ENCODE results near the gene GLIS2.

Gene GLIS2

GRCh38 chr16:4350365-4350786, 34.5 kb downstream of the GLIS2 start:
- in situ Hi-C loops (cut with MboI; ENCODE audit: low sequenced_read_pairs): no loop called here

GRCh38 chr16:4350787-4351659, 35.2 kb downstream of the GLIS2 start, which contains the start of gene PAM16:
Gene PAM16 (minus strand): TSS chr16:4351321. CDS start chr16:4351234, 87 bp downstream.
- in situ Hi-C loops (cut with MboI; ENCODE audit: low sequenced_read_pairs): no loop called here

DNA sequence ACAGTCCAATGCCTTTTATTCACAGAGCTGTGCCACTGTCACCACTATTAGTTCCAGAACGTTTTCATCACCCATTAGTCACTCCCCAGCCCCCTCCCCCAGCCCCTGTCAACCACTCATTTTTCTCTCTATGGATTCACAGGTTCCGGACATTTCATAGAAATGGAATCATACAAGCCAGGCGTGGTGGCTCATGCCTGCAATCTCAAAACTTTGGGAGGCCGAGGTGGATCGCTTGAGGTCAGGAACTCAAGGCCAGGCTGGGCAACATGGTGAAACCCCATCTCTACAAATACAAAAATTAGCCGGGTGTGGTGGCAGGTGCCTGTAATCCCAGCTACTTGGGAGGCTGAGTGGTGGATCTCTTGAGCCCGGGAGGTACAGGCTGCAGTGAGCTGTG, 36.0 kb downstream of the GLIS2 start:
- in situ Hi-C loops (cut with MboI; ENCODE audit: low sequenced_read_pairs): no loop called here

DNA sequence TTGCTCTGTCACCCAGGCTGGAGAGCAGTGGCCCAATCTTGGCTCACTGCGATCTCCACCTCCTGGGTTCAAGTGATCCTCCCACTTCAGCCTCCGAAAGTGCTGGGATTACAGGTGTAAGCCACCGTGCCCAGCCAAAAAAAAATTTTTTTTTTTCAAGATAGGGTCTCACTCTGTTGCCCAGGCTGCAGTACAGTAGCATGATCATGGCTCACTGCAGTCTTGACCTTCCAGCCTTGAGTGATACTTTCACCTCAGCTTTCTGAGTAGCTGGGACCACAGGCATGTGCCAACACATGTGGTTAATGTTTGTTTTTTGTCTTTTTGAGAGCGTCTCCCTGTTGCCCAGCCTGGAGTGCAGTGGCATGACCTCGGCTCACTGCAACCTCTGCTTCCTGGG, 37.0 kb downstream of the GLIS2 start:
- in situ Hi-C loops (cut with MboI; ENCODE audit: low sequenced_read_pairs): no loop called here

DNA sequence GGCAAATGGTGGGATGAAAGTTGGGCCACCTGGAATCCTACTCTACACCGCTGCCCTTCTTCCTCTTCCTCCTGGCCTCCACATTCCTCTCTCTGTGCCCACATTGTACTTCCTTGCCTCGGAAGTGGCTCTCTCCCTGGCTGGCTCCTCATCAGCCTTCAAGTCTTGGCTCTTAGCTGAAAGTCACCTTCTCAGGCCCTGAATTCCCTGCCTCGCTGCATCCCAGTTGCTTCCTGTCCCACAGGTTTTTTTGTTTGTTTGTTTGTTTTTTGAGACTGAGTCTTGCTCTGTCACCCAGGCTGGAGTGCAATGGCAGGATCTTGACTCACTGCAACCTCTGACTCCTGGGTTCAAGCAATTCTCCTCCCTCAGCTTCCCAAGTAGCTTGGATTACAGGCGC, 37.8 kb downstream of the GLIS2 start:
- in situ Hi-C loops (cut with MboI; ENCODE audit: low sequenced_read_pairs): no loop called here

DNA sequence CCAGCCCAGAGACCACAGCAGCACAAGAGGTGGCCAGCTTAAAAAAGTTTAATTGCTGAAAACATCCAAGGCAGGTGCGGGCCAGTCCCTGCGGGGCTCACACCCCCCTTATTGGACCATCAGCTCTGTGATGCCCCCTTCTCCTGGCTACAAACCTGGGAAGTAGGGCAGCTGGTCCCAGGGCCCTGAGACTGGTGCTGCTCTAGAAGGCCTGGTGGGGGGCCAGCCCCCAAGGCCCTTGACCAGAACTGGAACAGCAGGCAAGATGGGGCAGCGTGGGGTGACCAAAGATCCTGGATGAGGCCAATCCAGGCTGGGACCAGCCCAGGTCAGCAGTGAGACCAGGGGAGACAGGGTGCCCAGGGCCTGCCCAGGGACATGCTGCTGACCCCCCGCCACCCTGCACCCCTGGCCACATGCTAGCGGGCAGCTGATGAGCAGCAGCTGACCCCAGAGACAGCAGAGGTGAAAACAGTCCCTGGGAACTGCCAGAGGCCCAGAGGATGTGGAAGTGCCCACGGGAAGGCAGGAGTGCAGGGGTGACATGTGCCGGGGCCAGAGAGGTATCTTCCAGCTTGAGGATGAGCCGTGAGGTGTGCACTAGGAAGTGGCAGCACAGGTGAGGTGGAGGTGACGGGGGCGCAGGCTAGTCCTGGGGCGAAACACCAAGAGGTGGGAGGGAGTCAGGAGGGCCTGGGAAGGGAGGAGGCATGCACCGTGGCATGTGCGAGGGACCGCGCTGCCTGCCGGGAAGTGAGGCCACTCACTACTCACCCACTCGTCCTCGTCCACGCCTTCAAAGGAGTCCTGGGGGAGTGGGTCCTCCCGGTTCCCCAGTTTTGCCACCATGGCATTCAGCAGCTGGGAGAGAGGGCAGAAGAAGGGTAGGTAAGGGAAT, 38.9 kb downstream of the GLIS2 start:
- in situ Hi-C loops (cut with MboI; ENCODE audit: low sequenced_read_pairs): no loop called here

DNA sequence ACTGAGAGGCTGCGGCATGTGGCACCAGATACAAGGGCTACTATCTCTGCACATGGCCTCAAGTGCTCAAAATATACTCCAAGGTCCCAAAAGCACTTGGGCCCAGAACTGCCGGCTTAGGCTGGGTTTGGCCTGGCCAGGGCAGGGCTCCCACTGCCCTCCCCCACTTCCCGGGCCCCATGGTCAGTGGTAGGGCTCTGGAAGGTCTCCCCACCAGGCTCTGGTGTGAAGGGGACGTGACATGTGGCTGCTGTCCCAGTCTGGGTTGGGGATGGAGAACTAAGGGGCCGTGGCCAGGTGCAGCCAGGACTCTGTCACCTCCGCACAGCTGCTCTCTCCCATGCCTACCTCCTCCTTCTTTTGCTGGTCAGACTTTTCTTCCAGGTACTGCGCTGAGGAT, 41.0 kb downstream of the GLIS2 start:
- in situ Hi-C loops (cut with MboI; ENCODE audit: low sequenced_read_pairs): no loop called here

GRCh38 chr16:4358236-4358635, 42.4 kb downstream of the GLIS2 start:
- in situ Hi-C loops (cut with MboI; ENCODE audit: low sequenced_read_pairs): no loop called here

GRCh38 chr16:4358831-4359561, 43.1 kb downstream of the GLIS2 start:
- in situ Hi-C loops (cut with MboI; ENCODE audit: low sequenced_read_pairs): no loop called here

DNA sequence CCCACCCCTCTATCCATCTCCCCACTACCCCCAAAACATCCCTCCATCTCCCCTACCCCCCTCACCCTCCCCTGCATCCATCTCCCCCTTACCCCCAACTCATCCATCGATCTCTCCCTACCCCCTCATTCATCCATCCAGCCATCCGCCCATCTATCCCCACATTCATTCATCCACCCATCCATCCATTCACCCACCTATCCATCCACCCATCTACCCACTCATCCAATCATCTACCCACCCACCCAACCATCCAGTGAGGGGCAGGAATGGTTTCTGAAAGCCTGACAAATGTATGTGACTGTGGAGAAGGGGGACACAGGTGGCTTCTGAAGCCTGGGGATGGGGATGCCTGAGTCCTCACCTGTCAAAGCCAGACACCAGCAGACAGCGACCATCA, 44.0 kb downstream of the GLIS2 start:
- in situ Hi-C loops (cut with MboI; ENCODE audit: low sequenced_read_pairs): no loop called here

DNA sequence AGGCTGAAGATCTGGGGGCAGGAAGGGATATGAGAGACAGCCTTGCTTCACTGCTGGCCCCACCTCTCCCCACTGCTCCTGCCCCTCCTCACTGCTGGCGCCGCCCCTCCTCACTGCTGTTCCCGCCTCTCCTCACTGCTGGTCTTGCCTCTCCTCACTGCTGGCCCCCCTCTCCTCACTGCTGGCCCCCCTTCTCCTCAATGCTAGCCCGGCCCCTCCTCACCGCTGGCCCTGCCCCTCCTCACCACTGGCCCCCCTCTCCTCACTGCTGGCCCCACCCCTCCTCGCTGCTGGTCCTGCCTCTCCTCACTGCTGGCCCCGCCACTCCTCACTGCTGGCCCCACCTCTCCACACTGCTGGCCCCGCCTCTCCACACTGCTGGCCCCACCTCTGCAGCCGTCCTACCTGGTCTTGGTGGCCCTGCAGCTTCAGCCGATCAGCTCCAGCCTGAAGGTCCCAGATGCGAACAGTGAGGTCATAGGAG, 44.7 kb downstream of the GLIS2 start:
- in situ Hi-C loops (cut with MboI; ENCODE audit: low sequenced_read_pairs): no loop called here

DNA sequence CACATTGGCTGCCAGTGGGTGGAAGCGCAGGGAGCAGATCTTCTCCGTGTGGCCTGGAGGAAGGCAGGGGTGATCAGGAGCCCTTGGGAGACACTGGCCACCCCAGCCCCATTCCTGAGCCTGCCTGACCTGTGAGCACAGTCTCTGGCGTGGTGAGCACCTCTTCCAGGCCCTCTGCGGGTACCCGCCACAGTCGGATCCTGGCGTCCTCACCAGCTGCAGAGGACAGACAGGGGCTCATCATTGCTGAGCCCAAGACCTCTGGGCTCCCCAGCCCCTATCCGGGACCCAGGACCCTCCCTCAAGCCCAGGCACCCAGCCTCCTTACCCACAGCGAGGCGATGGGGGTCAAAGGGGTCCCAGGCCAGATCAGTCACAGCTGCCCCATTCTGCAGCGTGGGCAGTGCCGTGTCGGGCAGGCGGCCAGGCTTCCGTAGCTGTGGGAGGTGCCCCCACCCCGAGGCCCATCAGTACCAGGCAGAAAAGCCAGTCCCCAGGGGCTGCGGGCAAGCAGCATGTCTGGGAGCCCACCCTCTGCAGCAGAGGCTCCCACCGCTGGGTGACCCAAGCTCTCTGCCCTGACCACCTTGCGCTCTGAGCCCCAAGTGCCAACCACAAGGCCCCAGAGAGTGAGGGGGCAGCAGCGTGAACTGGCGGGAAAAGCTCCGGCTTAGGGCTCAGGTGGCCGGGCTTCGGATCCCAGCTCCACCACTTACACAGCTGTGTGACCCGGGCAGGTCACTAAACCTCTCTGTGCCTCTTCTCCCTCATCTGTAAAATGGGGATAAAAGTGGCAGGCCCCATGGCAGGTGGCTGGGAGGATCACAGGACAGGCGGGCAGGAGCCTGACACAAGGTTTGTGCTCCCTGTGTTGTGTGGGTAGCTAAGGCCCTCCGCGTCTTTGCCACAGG, 45.4 kb downstream of the GLIS2 start:
- in situ Hi-C loops (cut with MboI; ENCODE audit: low sequenced_read_pairs): no loop called here

- in situ Hi-C loops (cut with MboI; ENCODE audit: low sequenced_read_pairs): no loop called here
Measured at GRCh38 chr16:4361944-4362311, 46.1 kb downstream of the GLIS2 start.

- in situ Hi-C loops (cut with MboI; ENCODE audit: low sequenced_read_pairs): no loop called here
Measured at GRCh38 chr16:4362476-4363135, 46.7 kb downstream of the GLIS2 start.

DNA sequence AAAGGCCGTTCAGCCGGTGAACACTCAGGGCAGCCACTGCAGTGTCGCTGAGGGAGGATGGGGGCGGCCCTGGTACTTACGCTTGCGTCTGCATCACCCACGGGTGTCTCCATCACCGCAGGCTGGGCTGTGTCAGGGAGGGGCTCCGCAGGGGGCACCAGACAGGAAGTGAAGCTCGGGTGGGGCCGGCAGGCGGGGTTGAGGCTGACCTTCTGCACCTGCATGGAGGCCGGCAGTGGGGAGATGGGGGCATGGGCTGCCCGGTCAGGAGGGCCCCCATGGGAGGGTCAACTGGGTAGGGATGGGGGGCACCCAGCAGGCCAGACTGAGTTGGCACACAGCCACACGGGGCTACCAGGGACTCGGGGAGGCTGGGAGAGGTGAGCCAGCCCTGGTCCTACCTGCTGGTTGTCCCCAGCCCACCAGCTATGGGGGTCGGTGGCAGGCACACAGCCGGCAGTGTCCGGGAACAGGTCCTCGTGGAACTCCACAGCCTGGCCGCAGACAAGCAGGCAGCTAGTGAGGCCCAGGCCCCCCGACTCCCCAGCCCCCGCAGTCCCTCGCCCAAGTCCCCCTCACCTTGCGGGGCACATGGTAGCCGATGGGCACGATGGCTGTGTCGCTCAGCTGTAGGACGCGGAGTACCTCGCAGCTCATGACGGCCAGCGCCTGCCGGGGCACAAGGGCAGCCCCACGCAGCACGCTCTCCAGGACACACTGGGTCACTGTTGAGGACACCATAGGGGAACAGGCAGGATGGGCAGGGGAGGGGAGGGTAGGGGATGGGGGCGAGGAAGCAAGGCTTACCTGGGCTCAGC, 48.5 kb downstream of the GLIS2 start:
- in situ Hi-C loops (cut with MboI; ENCODE audit: low sequenced_read_pairs): no loop called here

DNA sequence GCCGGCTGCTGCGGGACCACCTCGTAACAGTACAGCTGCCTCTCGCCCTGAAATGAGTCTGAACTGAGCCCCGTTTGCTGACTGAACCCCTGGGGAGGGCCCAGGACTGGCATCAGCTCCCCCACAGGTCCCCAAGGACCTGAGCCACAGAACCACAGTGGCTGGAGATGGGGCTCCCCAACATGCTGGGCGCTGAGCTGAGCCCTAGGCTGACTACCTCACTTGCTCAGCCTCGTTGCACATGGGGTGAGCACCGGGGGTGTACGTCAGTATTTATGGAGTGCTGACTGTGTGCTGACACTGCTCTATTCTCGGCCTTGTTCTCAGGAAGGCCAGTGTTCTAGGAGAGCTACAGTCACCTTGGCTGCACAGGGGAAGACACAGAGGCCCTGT, 49.1 kb downstream of the GLIS2 start:
- in situ Hi-C loops (cut with MboI; ENCODE audit: low sequenced_read_pairs): no loop called here

- in situ Hi-C loops (cut with MboI; ENCODE audit: low sequenced_read_pairs): no loop called here
Measured at GRCh38 chr16:4365615-4366014, 49.7 kb downstream of the GLIS2 start.

- in situ Hi-C loops (cut with MboI; ENCODE audit: low sequenced_read_pairs): no loop called here
Measured at GRCh38 chr16:4366016-4366415, 50.1 kb downstream of the GLIS2 start.

Data from hTERT RPE-1 (cell line).